ENCODE data around the gene SETX. TPM values are rescaled to one million over a fixed set of nuclear protein-coding genes. Genes with fewer than 3 reads are reported as not detected.

Gene SETX
- total RNA-seq, 1 experiment from 2014 or later = 44.3 TPM

- no peak overlapping the region for H2BK12ac ChIP-seq (ENCODE audit: insufficient read length, low read depth, low read length)
- no peak overlapping the region for H3K56ac ChIP-seq (ENCODE audit: insufficient read length, low read depth, low read length)
- no peak overlapping the region for H3K9ac ChIP-seq (ENCODE audit: extremely low read depth, insufficient read length, low read length)
- H2BK120ac ChIP-seq (ENCODE audit: low read depth, low read length, poor library complexity, severe bottlenecking) = no peak overlapping the region
- H2AFZ ChIP-seq (ENCODE audit: low read length) = no peak overlapping the region
- no peak overlapping the region for H4K5ac ChIP-seq (ENCODE audit: insufficient read length, low read depth, low read length)
- no peak overlapping the region for H2BK20ac ChIP-seq (ENCODE audit: low read depth, low read length, poor library complexity, severe bottlenecking)
- H3T11ph ChIP-seq (ENCODE audit: low read length) = no peak overlapping the region
- Mint-ChIP-seq H3K9me3 (no peaks in the 10 kb centered on the region), H3K4me1 (peaks cover 2 to 23% of the 10 kb centered on the region in 2 experiments; a peak in 3 of 4 replicates), H3K27me3 (ENCODE audit: low read depth) (peaks cover 37% of the 10 kb centered on the region), H3K27ac (no peak overlapping the region), H3K36me3 (ENCODE audit: insufficient read depth in 1 of 3, low read depth in 3 of 3) (no peaks in the 10 kb centered on the region; a peak in 1 of 7 replicates), H3K4me3 (no peak overlapping the region; a peak in 1 of 5 replicates)
- H4K8ac ChIP-seq (replicated peaks; ENCODE audit: insufficient read length, low read depth, low read length) = no peak overlapping the region
- no peak overlapping the region for H3K18ac ChIP-seq (ENCODE audit: insufficient read length, low read depth, low read length)
- peaks cover 11% of the 10 kb centered on the region for H3K23me2 ChIP-seq (ENCODE audit: insufficient read length, low read depth, low read length, poor library complexity, severe bottlenecking)
- no peak overlapping the region for H4K91ac ChIP-seq (ENCODE audit: insufficient read length, low read depth, low read length)
- no peaks in the 10 kb centered on the region for H3K79me2 ChIP-seq (ENCODE audit: insufficient read depth, low read length)
- H3K23ac ChIP-seq (ENCODE audit: insufficient read length, low read depth, low read length) = no peak overlapping the region
- H3K27me3 ChIP-seq (ENCODE audit: insufficient read depth, low read length) = no peaks in the 10 kb centered on the region; the same call in 1 of the 2 replicates
- no peak overlapping the region for H3K4me2 ChIP-seq (ENCODE audit: insufficient read depth, insufficient read length, low read length)
- no CpG with 5 or more reads among the region's 9 CpGs for WGBS (ENCODE audit: extremely low coverage, insufficient read length, low lambda C conversion rate)
- no peak overlapping the region for H2BK5ac ChIP-seq (ENCODE audit: insufficient read length, low read length)
- no peaks in the 10 kb centered on the region for H3K79me1 ChIP-seq (ENCODE audit: insufficient read depth, low read depth, low read length, poor library complexity, severe bottlenecking)
- H3K4ac ChIP-seq (ENCODE audit: low read depth, low read length) = no peak overlapping the region
- H3K27ac ChIP-seq (ENCODE audit: insufficient read length, low read depth, low read length) = no peak overlapping the region
- no peak overlapping the region for H2AK5ac ChIP-seq (ENCODE audit: insufficient read length, low read length)
- no peaks in the 10 kb centered on the region for H3K9me3 ChIP-seq (ENCODE audit: control insufficient read depth, low read depth, low read length)
- no peak for DNase-seq
- H3K4me1 ChIP-seq (ENCODE audit: insufficient read depth, low read length) = no peaks in the 10 kb centered on the region
- H4K20me1 ChIP-seq (ENCODE audit: control insufficient read depth, insufficient read depth, insufficient read length) = no peaks in the 10 kb centered on the region
- H2BK15ac ChIP-seq (ENCODE audit: low read depth, low read length) = no peak overlapping the region
- no peak overlapping the region for H3K14ac ChIP-seq (ENCODE audit: insufficient read depth, low read length)
- TF ChIP-seq CTCF (conservative IDR thresholded peaks at IDR 0.05) = no peak
These were observed 117.3 kb downstream of the SETX start for GRCh38 chr9:132237481-132237880.
